Cardiac muscle cell (in vitro differentiated cells and primary cell): ENCODE results near the gene MCAM. TPM values are rescaled to one million over a fixed set of nuclear protein-coding genes. Genes with fewer than 3 reads are reported as not detected.
A peak's percentile ranks its signal among the peaks of the same experiment; 100 is the strongest.

Source experiments
- DNase-seq, 2 donors: peaks; one replicate each; pipeline versions ENCODE4 v3.0.0 to v3.0.0-alpha.2; 2010 to 2017; ENCODE audit warnings: low read depth in 1 of 2, low spot score in 1 of 2
- H3K27ac ChIP-seq: fragments of 200-600 bp; sonication (generic); 2 replicates; pipeline ENCODE4 v1.5.1; 2016
- H3K27me3 ChIP-seq: fragments of 200-600 bp; sonication (generic); 2 replicates; pipeline ENCODE4 v1.6.0; 2016; ENCODE audit warnings: control low read depth
- H3K36me3 ChIP-seq: fragments of 200-600 bp; sonication (generic); 2 replicates; pipeline ENCODE4 v1.5.1; 2016; ENCODE audit warnings: control low read depth
- H3K4me1 ChIP-seq: fragments of 200-600 bp; sonication (generic); 2 replicates; pipeline ENCODE4 v1.8.1; 2017; ENCODE audit warnings: low read depth, mild to moderate bottlenecking, mixed run types
- H3K4me3 ChIP-seq: fragments of 200-600 bp; sonication (generic); 2 replicates; pipeline ENCODE4 v1.5.1; 2016; ENCODE audit warnings: mild to moderate bottlenecking
- H3K9me3 ChIP-seq: fragments of 200-600 bp; sonication (generic); 2 replicates; pipeline ENCODE4 v1.5.1; 2017; ENCODE audit warnings: low read depth, mild to moderate bottlenecking, control low read depth
- polyA plus RNA-seq: library from polyadenylated mRNA; unstranded; fragments of >200 nt; fragmentation: Nextera tagmentation; extraction: Ambion mirVana; gene quantifications from 2 replicates; pipeline ENCODE4 v1.2.1, GENCODE V29; 2016
- total RNA-seq: library from RNA; depleted of rRNA; stranded (reverse); fragments of >200 nt; gene quantifications from 2 replicates; pipeline ENCODE4 v1.2.3, GENCODE V29; 2016
- TF ChIP-seq, protein P1 (sequence below): IDR thresholded peaks from 2 replicates; pipeline ENCODE4 v1.5.1; 2012; ENCODE audit warnings: low read depth, mild to moderate bottlenecking, low read length

Gene MCAM
- total and polyA plus RNA-seq, 2 experiments from 2014 or later: 13.8 to 49.3 TPM

- no peak overlapping the region for H3K4me3 ChIP-seq
- peak overlapping the region; percentile 78 for H3K27ac ChIP-seq
- DNase-seq: peak; percentile 50 to 55
- peaks cover 10% of the 10 kb centered on the region for H3K4me1 ChIP-seq
- TF ChIP-seq, protein P1, sequence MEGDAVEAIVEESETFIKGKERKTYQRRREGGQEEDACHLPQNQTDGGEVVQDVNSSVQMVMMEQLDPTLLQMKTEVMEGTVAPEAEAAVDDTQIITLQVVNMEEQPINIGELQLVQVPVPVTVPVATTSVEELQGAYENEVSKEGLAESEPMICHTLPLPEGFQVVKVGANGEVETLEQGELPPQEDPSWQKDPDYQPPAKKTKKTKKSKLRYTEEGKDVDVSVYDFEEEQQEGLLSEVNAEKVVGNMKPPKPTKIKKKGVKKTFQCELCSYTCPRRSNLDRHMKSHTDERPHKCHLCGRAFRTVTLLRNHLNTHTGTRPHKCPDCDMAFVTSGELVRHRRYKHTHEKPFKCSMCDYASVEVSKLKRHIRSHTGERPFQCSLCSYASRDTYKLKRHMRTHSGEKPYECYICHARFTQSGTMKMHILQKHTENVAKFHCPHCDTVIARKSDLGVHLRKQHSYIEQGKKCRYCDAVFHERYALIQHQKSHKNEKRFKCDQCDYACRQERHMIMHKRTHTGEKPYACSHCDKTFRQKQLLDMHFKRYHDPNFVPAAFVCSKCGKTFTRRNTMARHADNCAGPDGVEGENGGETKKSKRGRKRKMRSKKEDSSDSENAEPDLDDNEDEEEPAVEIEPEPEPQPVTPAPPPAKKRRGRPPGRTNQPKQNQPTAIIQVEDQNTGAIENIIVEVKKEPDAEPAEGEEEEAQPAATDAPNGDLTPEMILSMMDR: peak; percentile 45
- peaks cover 26% of the 10 kb centered on the region for H3K36me3 ChIP-seq
- no peaks in the 10 kb centered on the region for H3K27me3 ChIP-seq
- no peaks in the 10 kb centered on the region for H3K9me3 ChIP-seq
Measured at GRCh38 chr11:119284344-119285157, 32.4 kb downstream of the MCAM start.

GRCh38 chr11:119282495-119282894 is 34.4 kb downstream of the MCAM start:
- Histone ChIP-seq H3K36me3 (peaks cover 26% of the 10 kb centered on the region), H3K27me3 (no peaks in the 10 kb centered on the region), H3K4me1 (peaks cover 10% of the 10 kb centered on the region), H3K9me3 (no peaks in the 10 kb centered on the region), H3K4me3 (no peak overlapping the region), H3K27ac (no peak overlapping the region)
- TF ChIP-seq, protein P1: no peak
- DNase-seq: peak in 1 of 2 donors; percentile 77

DNA sequence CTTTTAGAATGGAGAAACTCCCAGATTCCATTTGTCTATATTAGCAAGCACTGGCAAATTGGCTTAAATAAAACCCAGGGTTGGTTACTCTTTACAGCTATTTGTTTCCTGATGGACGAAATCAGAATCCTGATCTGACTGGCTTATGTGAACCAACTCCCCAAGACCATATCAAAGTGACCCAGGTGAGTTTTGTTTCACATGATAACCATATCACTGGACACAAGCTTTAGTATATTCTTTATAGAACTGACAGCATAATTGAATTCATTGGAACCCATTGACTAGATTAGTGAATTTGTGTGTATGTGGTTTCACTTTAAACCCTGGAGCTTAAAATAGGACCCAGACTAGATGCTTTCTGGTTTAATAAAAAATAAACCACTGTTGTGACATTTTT is 39.3 kb downstream of the MCAM start:
- TF ChIP-seq, protein P1: no peak
- no peaks in the 10 kb centered on the region for H3K27me3 ChIP-seq
- no peak overlapping the region for H3K27ac ChIP-seq
- DNase-seq: no peak
- H3K4me1 ChIP-seq: no peaks in the 10 kb centered on the region
- no peak overlapping the region for H3K4me3 ChIP-seq
- H3K9me3 ChIP-seq: no peaks in the 10 kb centered on the region
- H3K36me3 ChIP-seq: peaks cover 28% of the 10 kb centered on the region

DNA sequence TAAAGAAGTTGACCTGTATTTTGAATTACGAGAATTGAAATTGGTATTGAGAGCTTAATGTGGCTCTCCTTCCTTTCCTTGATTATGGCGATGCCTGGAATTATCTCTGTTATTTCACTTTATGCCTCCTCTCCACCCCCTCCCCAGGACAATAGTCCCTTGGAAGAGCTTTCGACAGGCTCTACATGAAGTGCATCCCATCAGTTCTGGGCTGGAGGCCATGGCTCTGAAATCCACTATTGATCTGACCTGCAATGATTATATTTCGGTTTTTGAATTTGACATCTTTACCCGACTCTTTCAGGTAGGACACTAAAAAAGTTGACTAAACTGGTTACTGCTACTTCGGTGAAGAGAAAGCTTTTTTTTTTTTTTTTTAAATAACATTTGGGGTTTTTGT is 43.2 kb downstream of the MCAM start:
- H3K27me3 ChIP-seq: no peaks in the 10 kb centered on the region
- H3K4me3 ChIP-seq: no peak overlapping the region
- no peak overlapping the region for H3K27ac ChIP-seq
- no peaks in the 10 kb centered on the region for H3K4me1 ChIP-seq
- peaks cover 25% of the 10 kb centered on the region for H3K36me3 ChIP-seq
- DNase-seq: no peak
- TF ChIP-seq, protein P1: no peak
- H3K9me3 ChIP-seq: no peaks in the 10 kb centered on the region

- Histone ChIP-seq H3K36me3 (no peaks in the 10 kb centered on the region), H3K4me1 (peaks cover 11% of the 10 kb centered on the region), H3K27ac (peak overlapping the region; percentile 10), H3K4me3 (no peak overlapping the region), H3K27me3 (no peaks in the 10 kb centered on the region), H3K9me3 (no peaks in the 10 kb centered on the region)
- DNase-seq: no peak
- TF ChIP-seq, protein P1: no peak
Measured at GRCh38 chr11:119267645-119268044, 49.3 kb downstream of the MCAM start.
